ENCODE data around the gene FZD7. TPM values are rescaled to one million over a fixed set of nuclear protein-coding genes. Genes with fewer than 3 reads are reported as not detected.
A peak's percentile ranks its signal among the peaks of the same experiment; 100 is the strongest.

FZD7 gene
- total RNA-seq, 2 donors from 2014 or later, result 0.67 to 1.6 TPM

GRCh38 chr2:202019689-202020450, 13.8 kb upstream of the FZD7 start:
- H3K36me3 Mint-ChIP-seq, result no peaks in the 10 kb centered on the region
- H3K27me3 Mint-ChIP-seq, result peaks cover 10 to 16% of the 10 kb centered on the region in 2 donors
- H3K4me1 Mint-ChIP-seq (ENCODE audit: low read depth in 2 of 2), result no peaks in the 10 kb centered on the region
- ATAC-seq (no peak), DNase-seq (ENCODE audit: low spot score) (no peak)
- no peak overlapping the region for H3K27ac Mint-ChIP-seq
- H3K9me3 Mint-ChIP-seq, result no peaks in the 10 kb centered on the region
- no peak overlapping the region for H3K4me3 Mint-ChIP-seq

- ATAC-seq (no peak), DNase-seq (ENCODE audit: low spot score) (no peak)
- Mint-ChIP-seq H3K4me3 (no peak overlapping the region), H3K27me3 (peaks cover 19 to 30% of the 10 kb centered on the region in 2 donors), H3K36me3 (no peaks in the 10 kb centered on the region), H3K27ac (no peak overlapping the region), H3K9me3 (no peaks in the 10 kb centered on the region), H3K4me1 (ENCODE audit: low read depth in 2 of 2) (no peaks in the 10 kb centered on the region)
Observed at GRCh38 chr2:202022755-202023154, 10.9 kb upstream of the FZD7 start.

- Mint-ChIP-seq H3K36me3 (no peaks in the 10 kb centered on the region), H3K4me1 (ENCODE audit: low read depth in 2 of 2) (no peaks in the 10 kb centered on the region), H3K9me3 (no peaks in the 10 kb centered on the region), H3K27me3 (peaks cover 21 to 27% of the 10 kb centered on the region in 2 donors), H3K27ac (no peak overlapping the region), H3K4me3 (no peak overlapping the region)
- ATAC-seq (no peak), DNase-seq (ENCODE audit: low spot score) (no peak)
Observed at GRCh38 chr2:202023198-202023903, 10.3 kb upstream of the FZD7 start.

- Mint-ChIP-seq H3K27me3 (peaks cover 21 to 22% of the 10 kb centered on the region in 2 donors), H3K4me1 (ENCODE audit: low read depth in 2 of 2) (no peaks in the 10 kb centered on the region), H3K9me3 (no peaks in the 10 kb centered on the region), H3K36me3 (no peaks in the 10 kb centered on the region), H3K27ac (no peak overlapping the region), H3K4me3 (no peak overlapping the region)
- DNase-seq (ENCODE audit: low spot score) (no peak), ATAC-seq (no peak)
Observed at GRCh38 chr2:202023904-202024266, 9.8 kb upstream of the FZD7 start.

GRCh38 chr2:202024871-202025270, 8.8 kb upstream of the FZD7 start:
- DNase-seq (ENCODE audit: low spot score) (no peak), ATAC-seq (no peak)
- Mint-ChIP-seq H3K9me3 (no peaks in the 10 kb centered on the region), H3K4me1 (ENCODE audit: low read depth in 2 of 2) (no peaks in the 10 kb centered on the region), H3K27ac (no peak overlapping the region), H3K27me3 (peaks cover 16 to 22% of the 10 kb centered on the region in 2 donors), H3K36me3 (no peaks in the 10 kb centered on the region), H3K4me3 (no peak overlapping the region)

GRCh38 chr2:202025816-202026215, 7.8 kb upstream of the FZD7 start:
- DNase-seq (ENCODE audit: low spot score) (no peak), ATAC-seq (no peak)
- Mint-ChIP-seq H3K27me3 (peaks cover 16 to 26% of the 10 kb centered on the region in 2 donors), H3K4me3 (no peak overlapping the region), H3K9me3 (no peaks in the 10 kb centered on the region), H3K36me3 (no peaks in the 10 kb centered on the region), H3K27ac (no peak overlapping the region), H3K4me1 (ENCODE audit: low read depth in 2 of 2) (no peaks in the 10 kb centered on the region)

- no peak for DNase-seq (ENCODE audit: low spot score)
- Mint-ChIP-seq H3K9me3 (no peaks in the 10 kb centered on the region), H3K27me3 (peaks cover 16 to 27% of the 10 kb centered on the region in 2 donors), H3K4me1 (ENCODE audit: low read depth in 2 of 2) (no peaks in the 10 kb centered on the region), H3K27ac (no peak overlapping the region), H3K4me3 (no peak overlapping the region), H3K36me3 (no peaks in the 10 kb centered on the region)
- no peak for ATAC-seq
Observed at GRCh38 chr2:202026507-202026906, 7.1 kb upstream of the FZD7 start.

GRCh38 chr2:202030691-202031090, 3.0 kb upstream of the FZD7 start:
- DNase-seq (ENCODE audit: low spot score) (no peak), ATAC-seq (no peak)
- Mint-ChIP-seq H3K27ac (no peak overlapping the region), H3K36me3 (no peaks in the 10 kb centered on the region), H3K9me3 (no peaks in the 10 kb centered on the region), H3K4me3 (no peak overlapping the region), H3K4me1 (ENCODE audit: low read depth in 2 of 2) (peaks cover 13 to 14% of the 10 kb centered on the region in 2 donors), H3K27me3 (peaks cover 26 to 37% of the 10 kb centered on the region in 2 donors)

GRCh38 chr2:202031246-202031951, 2.3 kb upstream of the FZD7 start:
- H3K9me3 Mint-ChIP-seq, result no peaks in the 10 kb centered on the region
- ATAC-seq (no peak), DNase-seq (ENCODE audit: low spot score) (no peak)
- peak overlapping the region; percentile 88 for H3K4me3 Mint-ChIP-seq
- no peak overlapping the region for H3K27ac Mint-ChIP-seq
- peaks cover 19 to 32% of the 10 kb centered on the region in 2 donors for H3K27me3 Mint-ChIP-seq
- H3K4me1 Mint-ChIP-seq (ENCODE audit: low read depth in 2 of 2), result peaks cover 13 to 14% of the 10 kb centered on the region in 2 donors
- H3K36me3 Mint-ChIP-seq, result no peaks in the 10 kb centered on the region

- H3K4me1 Mint-ChIP-seq (ENCODE audit: low read depth in 2 of 2), result peaks cover 13 to 14% of the 10 kb centered on the region in 2 donors
- no peak overlapping the region for H3K27ac Mint-ChIP-seq
- ATAC-seq (peak; percentile 0 to 1), DNase-seq (ENCODE audit: low spot score) (no peak)
- peaks cover 12 to 25% of the 10 kb centered on the region in 2 donors for H3K27me3 Mint-ChIP-seq
- peak overlapping the region; percentile 88 for H3K4me3 Mint-ChIP-seq
- H3K9me3 Mint-ChIP-seq, result no peaks in the 10 kb centered on the region
- H3K36me3 Mint-ChIP-seq, result no peaks in the 10 kb centered on the region
Observed at GRCh38 chr2:202032846-202033316, 774 bp upstream of the FZD7 start.

- Mint-ChIP-seq H3K4me1 (ENCODE audit: low read depth in 2 of 2) (peaks cover 13 to 14% of the 10 kb centered on the region in 2 donors), H3K27ac (no peak overlapping the region)
- DNase-seq (ENCODE audit: low spot score), result no peak
Observed at GRCh38 chr2:202034249-202035088, 814 bp downstream of the FZD7 start.

GRCh38 chr2:202035089-202035940, 1.7 kb downstream of the FZD7 start:
- no peak for DNase-seq (ENCODE audit: low spot score)

More at GRCh38 chr2:202034249-202035088, 814 bp downstream of the FZD7 start:
- Mint-ChIP-seq H3K27me3 (peaks cover 26 to 31% of the 10 kb centered on the region in 2 donors), H3K4me3 (peak overlapping the region; percentile 88), H3K9me3 (no peaks in the 10 kb centered on the region), H3K36me3 (no peaks in the 10 kb centered on the region)
- no peak for ATAC-seq

More at GRCh38 chr2:202035089-202035940, 1.7 kb downstream of the FZD7 start:
- Mint-ChIP-seq H3K36me3 (no peaks in the 10 kb centered on the region), H3K9me3 (no peaks in the 10 kb centered on the region), H3K4me3 (no peak overlapping the region), H3K4me1 (ENCODE audit: low read depth in 2 of 2) (peaks cover 13 to 14% of the 10 kb centered on the region in 2 donors), H3K27me3 (peaks cover 26 to 34% of the 10 kb centered on the region in 2 donors), H3K27ac (no peak overlapping the region)
- ATAC-seq, result no peak

Data from natural killer cell treated with Interleukin-12 subunit alpha and Interleukin-12 subunit beta and Interleukin-15 and Interleukin-18, amount 100 ng/mL, for 72 hours (primary cell).